Measurements from ENCODE around the gene SEPTIN12.

SEPTIN12 gene

GRCh38 chr16:4733747-4734062, 54.4 kb downstream of the SEPTIN12 start (continued):
- TF ChIP-seq TSHZ2 (CRISPR knock-in tag; IDR thresholded peaks at IDR 0.05) = no peak
- TF ChIP-seq ZC3H10 (CRISPR knock-in tag; IDR thresholded peaks at IDR 0.05) = no peak
- TF ChIP-seq ZNF565 (CRISPR knock-in tag; conservative IDR thresholded peaks at IDR 0.05; ENCODE audit: low read depth) = no peak
- TF ChIP-seq CSRNP3 (CRISPR knock-in tag; IDR thresholded peaks at IDR 0.05) = no peak

GRCh38 chr16:4733211-4733742, 54.9 kb downstream of the SEPTIN12 start:
- TF ChIP-seq ISL1 (CRISPR knock-in tag; IDR thresholded peaks at IDR 0.05) (no peak), ZC3H10 (CRISPR knock-in tag; IDR thresholded peaks at IDR 0.05) (no peak), ESRRG (CRISPR knock-in tag; IDR thresholded peaks at IDR 0.05) (no peak), ZNF8 (CRISPR knock-in tag; IDR thresholded peaks at IDR 0.05) (no peak)
- no peak for ATAC-seq

- no peak for ATAC-seq
- TF ChIP-seq TCF4 (CRISPR knock-in tag; IDR thresholded peaks at IDR 0.05; ENCODE audit: borderline replicate concordance) (no peak), TSHZ2 (CRISPR knock-in tag; IDR thresholded peaks at IDR 0.05) (no peak), CSDC2 (CRISPR knock-in tag; IDR thresholded peaks at IDR 0.05) (no peak), ZNF70 (CRISPR knock-in tag; IDR thresholded peaks at IDR 0.05) (no peak), CSRNP3 (CRISPR knock-in tag; IDR thresholded peaks at IDR 0.05) (no peak), OSR1 (CRISPR knock-in tag; IDR thresholded peaks at IDR 0.05) (no peak), POU6F1 (CRISPR knock-in tag; IDR thresholded peaks at IDR 0.05; ENCODE audit: borderline replicate concordance, low read depth) (no peak), CREB5 (CRISPR knock-in tag; IDR thresholded peaks at IDR 0.05; ENCODE audit: low read depth) (no peak), ZFP3 (CRISPR knock-in tag; IDR thresholded peaks at IDR 0.05) (no peak), ZNF8 (CRISPR knock-in tag; IDR thresholded peaks at IDR 0.05) (no peak), ZC3H10 (CRISPR knock-in tag; IDR thresholded peaks at IDR 0.05) (no peak), ZNF565 (CRISPR knock-in tag; conservative IDR thresholded peaks at IDR 0.05; ENCODE audit: low read depth) (no peak), ESRRG (CRISPR knock-in tag; IDR thresholded peaks at IDR 0.05) (no peak), ARNTL (CRISPR knock-in tag; IDR thresholded peaks at IDR 0.05; ENCODE audit: borderline replicate concordance, low read depth) (no peak), ZFP30 (CRISPR knock-in tag; IDR thresholded peaks at IDR 0.05) (no peak), ISL1 (CRISPR knock-in tag; IDR thresholded peaks at IDR 0.05) (no peak)
These were observed 58.3 kb downstream of the SEPTIN12 start for GRCh38 chr16:4729876-4730275.
